Stimulated activated CD4-positive, alpha-beta T cell treated with anti-CD3 and anti-CD28 coated beads, Interleukin-2, amount 100 ng/mL, for 48 hours (primary cell): Measurements from ENCODE around the gene C7orf57.
"Not testable (repeated sequence)": the region's sequence is repeated elsewhere in the genome, so short reads cannot be mapped to it uniquely, and the experiment has no call there.

Source experiments
- DNase-seq, 2 donors: peaks; one replicate each; pipeline ENCODE4 v3.0.0-alpha.2; 2020

C7orf57 gene

GRCh38 chr7:48038815-48039506 lies 3.6 kb downstream of the C7orf57 start:
- DNase-seq: no peak

DNA sequence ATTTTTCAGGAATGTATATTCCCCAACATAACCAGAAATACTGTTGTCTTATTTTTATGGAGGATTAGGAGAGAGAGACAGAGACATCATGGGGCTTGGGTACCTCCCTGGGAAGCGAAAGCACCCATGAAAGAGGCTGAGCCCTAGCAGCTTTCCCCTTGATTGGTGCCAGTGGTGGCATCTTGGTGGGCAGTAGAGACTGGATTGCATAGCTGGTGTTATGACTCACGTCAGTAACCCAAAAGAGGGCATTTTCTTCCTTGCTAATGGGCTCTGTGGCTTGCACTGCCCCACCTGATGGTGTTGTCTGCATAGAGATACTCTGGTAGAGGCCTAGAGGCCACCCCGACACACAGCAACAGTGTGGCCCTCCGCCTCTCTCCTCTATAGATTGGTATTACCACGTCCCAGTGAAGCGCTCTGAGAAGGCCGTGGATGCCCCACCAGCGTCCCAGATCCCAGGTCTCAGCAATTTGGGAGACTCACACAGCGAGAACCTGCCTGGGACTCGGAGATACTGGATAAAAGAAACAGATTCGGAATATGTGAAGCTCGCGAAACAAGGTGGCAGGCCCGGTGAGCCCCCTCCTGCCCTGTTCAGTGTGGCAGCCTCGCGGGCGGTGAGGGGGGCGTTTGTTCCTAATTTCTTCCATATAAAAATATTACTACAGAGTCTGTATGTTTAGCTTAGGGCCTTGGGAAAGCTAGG lies 5.8 kb downstream of the C7orf57 start:
- no peak for DNase-seq

GRCh38 chr7:48041653-48041970 lies 6.3 kb downstream of the C7orf57 start:
- no peak for DNase-seq

DNA sequence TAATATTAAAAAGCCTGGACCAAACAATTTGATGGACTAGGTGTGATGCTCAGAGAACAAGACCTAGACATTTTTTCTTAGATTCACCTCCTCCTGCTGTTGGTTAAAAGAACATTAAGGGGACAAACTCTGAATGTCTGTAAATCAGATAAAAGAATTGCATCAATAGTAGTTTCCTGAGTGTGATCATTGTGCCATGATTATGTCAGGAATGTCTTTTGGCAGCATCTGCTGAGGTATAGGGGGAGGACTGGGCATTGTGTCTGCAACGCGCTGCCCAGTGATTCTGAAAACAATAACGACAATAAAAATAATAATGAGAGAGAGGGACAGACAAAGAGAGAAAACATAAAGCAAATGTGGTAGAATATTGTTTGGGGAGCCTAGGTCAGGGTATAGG lies 6.9 kb downstream of the C7orf57 start:
- no peak for DNase-seq

DNA sequence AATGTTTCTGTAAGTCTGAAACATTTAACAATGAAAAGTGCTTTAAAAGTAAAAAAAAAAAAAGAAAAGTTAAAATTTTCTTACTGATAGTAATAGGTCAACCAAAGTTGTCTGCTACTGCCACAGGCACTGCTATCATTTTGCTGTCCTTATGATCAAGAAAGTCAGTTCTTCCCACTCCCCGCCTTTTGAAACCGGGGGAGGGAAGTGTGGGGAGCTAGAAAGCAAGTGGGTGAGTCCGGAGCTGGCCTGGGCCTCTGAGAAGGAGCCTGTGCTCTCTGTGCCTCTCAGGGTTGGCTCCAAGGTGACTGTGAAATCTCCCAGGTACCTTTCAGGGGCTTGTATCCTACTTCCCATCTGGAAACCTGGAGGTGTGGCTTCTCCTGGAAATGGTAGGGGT lies 7.3 kb downstream of the C7orf57 start:
- no peak for DNase-seq

GRCh38 chr7:48045195-48045765 lies 9.9 kb downstream of the C7orf57 start:
- no peak for DNase-seq

DNA sequence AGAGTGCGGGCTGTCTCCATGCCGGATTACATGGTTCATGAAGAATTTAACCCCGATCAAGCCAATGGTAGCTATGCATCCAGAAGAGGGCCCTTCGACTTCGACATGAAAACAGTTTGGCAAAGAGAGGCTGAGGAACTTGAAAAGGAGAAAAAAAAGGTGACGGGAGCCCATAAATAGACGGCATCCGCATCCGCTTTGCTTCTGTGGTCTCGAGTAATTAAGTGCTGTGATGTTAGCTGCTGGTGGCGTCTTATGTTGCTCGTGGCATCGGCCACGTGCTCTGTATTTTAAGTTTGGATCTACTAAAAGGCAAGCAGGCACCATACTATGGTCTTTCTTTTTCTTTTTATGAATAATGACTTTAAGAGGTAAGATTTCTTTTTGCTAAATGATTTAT lies 11.1 kb downstream of the C7orf57 start:
- DNase-seq: no peak

GRCh38 chr7:48048113-48048512 lies 12.8 kb downstream of the C7orf57 start:
- DNase-seq: no peak

DNA sequence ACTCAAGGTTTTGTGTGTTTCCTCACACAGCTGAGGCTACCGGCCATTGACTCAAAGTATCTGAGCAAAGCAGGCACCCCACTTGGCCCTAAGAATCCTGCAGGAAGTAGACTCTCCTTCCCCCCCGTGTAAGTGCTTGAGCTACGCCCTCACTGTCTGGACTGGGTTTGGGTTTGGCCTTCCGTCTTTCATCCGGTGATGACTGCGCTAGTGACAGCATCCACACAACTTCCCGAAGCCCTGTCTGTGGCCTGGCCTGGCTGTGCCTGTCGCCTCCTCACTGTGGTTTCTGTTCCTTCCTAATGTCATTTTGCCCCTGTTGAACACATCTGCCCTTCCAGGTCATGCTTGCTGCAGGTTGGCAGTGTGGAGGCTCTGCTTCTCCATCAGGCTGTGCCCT lies 14.5 kb downstream of the C7orf57 start:
- DNase-seq: no peak

- DNase-seq: peak in 1 of 2 donors; percentile 17
Observed at GRCh38 chr7:48052748-48053147, 17.4 kb downstream of the C7orf57 start.

GRCh38 chr7:48053736-48054135 lies 18.4 kb downstream of the C7orf57 start:
- no peak for DNase-seq

DNA sequence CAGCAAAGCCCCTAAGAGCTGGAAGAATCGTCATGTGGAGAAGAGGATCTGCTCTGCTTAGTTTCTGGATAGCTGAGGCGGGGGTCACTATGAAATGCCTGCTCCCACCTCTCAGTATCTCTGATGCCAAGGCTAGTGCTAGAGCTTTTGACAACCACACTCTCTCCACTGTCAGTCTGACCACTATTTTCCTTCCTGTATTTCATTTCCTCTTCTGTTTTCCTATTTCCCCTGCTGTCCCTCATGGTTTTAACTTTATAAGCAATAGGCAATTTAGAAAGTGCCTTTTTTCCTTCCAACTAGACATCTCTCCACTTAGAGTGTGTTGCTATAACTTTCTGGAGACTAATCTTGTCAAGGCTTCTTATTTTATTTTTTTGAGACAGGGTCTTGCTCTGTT lies 23.6 kb downstream of the C7orf57 start:
- no peak for DNase-seq

DNA sequence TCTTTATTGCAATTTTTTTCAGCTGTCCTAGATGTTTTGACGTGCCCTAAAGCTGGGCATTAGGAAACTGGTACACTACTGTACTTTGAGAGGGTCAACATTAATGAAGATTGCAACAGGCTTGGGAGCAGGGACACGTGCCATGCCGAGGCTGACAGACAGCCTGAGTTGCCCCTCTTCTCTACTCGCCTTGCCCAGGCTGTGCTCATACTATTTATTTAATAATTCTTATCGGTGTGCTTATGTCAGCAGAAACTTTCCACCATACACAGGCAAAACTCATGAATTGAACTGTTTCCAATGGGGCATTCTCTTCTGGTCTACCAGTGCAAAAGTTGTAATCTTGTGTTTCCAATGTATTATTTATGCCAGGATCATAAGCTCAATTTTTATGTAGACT lies 24.4 kb downstream of the C7orf57 start:
- DNase-seq: no peak

DNA sequence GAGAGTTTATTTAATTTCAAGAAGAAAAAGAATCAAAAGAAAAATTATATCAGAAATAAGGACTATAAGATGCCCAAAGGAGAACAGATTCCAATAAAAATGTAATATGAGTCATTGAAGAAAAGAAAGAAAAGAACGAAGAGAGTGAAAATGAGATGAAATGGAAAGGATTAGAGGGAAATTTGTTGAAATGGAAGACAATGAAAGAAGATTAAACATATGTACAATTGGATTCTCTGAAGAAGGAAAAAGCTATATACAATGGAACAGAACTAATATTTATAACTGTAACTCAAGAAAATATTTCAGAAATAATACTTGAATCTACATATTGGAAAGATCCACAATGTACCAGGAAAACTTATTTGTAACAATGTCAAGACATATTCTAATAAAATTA lies 28.6 kb downstream of the C7orf57 start:
- no peak for DNase-seq

- DNase-seq: no peak
Observed at GRCh38 chr7:48067475-48067874, 32.1 kb downstream of the C7orf57 start.

- no peak for DNase-seq
Observed at GRCh38 chr7:48074204-48074654, 38.9 kb downstream of the C7orf57 start.

DNA sequence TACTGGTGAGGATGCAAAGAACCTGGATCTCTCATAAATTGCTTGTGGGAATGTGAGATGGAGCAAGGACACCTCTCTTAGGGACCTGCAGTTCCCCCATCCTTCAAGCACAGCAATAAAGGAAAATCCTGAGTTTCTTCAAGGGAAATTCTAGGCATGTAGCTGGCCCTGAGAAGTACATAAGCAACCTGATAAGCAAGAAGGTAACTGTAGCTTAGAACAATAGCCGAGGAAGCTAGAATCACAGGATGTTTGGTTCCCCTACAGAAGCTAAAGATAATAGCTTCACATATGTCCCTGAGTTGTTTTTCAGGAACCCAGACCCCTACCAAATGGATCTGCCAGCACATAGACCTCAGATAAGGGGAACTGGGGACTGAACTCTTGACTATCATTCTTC lies 42.1 kb downstream of the C7orf57 start:
- DNase-seq: no peak

DNA sequence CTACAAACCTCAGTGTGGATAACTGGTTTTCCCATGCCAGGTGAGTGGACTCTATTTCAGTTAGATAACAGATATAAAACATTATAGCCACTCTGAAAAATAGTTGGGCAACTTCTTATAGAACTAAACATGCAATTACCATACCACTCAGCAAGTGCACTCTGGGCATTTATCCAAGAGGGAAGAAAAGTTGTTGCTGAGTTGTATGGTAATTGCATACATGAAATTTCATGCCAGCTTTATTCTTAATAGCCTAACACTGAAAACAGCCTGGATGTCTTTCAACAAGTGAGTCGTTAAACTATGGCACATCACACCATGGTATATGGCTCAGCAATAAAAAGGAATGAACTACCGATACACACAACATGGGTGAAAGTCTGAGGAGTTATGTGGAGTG lies 43.1 kb downstream of the C7orf57 start:
- DNase-seq: no peak

- not testable (repeated sequence) for DNase-seq
Observed at GRCh38 chr7:48082378-48082777, 47.0 kb downstream of the C7orf57 start.

DNA sequence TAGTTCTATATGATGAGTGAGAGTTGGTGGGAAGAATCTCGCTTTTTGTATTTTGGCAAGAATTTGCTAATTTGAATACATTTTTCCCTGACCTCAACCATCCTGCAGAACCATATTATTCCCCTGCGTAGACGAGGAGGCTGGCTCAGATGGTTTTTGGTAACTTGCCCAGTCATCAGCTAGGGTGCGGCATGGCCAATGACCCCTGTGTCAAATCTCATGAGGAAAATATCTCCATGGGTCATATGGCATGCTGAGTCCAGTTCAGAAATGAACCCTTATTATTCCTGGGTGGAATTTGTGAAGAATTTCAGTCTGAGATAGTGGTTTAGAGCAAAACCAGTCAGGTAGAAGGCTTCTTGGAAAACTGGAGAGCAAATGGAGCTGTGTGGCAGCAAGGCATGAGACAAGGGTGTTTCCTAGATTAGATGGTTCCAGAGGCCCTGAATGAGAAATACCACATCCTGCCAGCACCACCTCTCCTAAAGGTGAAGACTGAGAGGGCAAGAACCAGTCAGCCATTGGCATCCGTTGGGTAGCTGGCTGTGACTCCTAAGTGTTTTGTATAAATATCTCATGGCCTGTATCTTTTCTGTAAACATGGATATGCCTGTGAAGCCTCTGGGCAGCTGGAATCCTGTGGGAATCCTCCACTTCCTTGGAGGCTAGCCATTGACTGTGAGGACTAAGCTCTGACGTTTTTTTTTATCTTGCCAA lies 47.9 kb downstream of the C7orf57 start:
- no peak for DNase-seq

- peak; percentile 57 to 58 for DNase-seq
Observed at GRCh38 chr7:48084727-48085432, 49.5 kb downstream of the C7orf57 start.

GRCh38 chr7:48085433-48085791 lies 50.1 kb downstream of the C7orf57 start:
- DNase-seq: no peak

DNA sequence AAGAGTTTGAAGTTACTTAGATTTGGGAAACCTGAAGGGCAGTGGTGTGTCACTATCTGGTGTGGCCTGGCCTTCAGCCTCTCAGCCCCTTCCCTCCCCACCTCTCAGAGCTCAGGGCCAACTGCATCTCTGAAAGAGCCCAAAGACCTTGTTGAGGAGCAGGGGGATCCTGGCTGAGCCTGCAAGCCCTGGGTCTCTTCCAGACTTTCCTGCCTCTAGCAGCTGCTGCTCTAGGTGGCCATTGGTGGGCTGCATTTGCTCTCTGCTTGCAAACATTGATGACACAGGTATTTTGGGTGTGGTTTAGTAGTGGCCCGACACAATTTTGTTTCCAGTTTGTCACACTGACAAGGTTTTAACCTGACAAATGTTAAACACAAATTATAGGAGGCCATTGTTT lies 50.6 kb downstream of the C7orf57 start:
- no peak for DNase-seq
